HEK293T (cell line): ENCODE measurements around the gene PHYKPL.
A peak's percentile ranks its signal among the peaks of the same experiment; 100 is the strongest.

Experiments used
- ARNT ChIP-seq: fragments of 450-650 bp; IDR thresholded peaks from 2 replicates; pipeline ENCODE4 v1.6.1; 2017; ENCODE audit warnings: mild to moderate bottlenecking
- BHLHE40 ChIP-seq: fragments of 450-650 bp; IDR thresholded peaks from 2 replicates; pipeline ENCODE4 v1.6.1; 2016; ENCODE audit warnings: mild to moderate bottlenecking, moderate library complexity, borderline replicate concordance
- CTBP1 ChIP-seq: fragments of 450-650 bp; IDR thresholded peaks from 2 replicates; pipeline ENCODE4 v1.6.1; 2016; ENCODE audit warnings: borderline replicate concordance
- ELF4 ChIP-seq: fragments of 450-650 bp; IDR thresholded peaks from 2 replicates; pipeline ENCODE4 v1.6.1; 2017; ENCODE audit warnings: antibody characterized with exemption
- FOXA1 ChIP-seq: fragments of 450-650 bp; IDR thresholded peaks from 2 replicates; pipeline ENCODE4 v1.6.1; 2016; ENCODE audit warnings: mild to moderate bottlenecking
- HDGF ChIP-seq: fragments of 450-650 bp; IDR thresholded peaks from 2 replicates; pipeline ENCODE4 v1.6.1; 2017; ENCODE audit warnings: antibody characterized with exemption, borderline replicate concordance
- LEF1 ChIP-seq: fragments of 450-650 bp; IDR thresholded peaks from 2 replicates; pipeline ENCODE4 v1.6.1; 2017; ENCODE audit warnings: mild to moderate bottlenecking, borderline replicate concordance
- PKNOX1 ChIP-seq: fragments of 450-650 bp; IDR thresholded peaks from 2 replicates; pipeline ENCODE4 v1.6.1; 2016
- SP1 ChIP-seq: fragments of 450-650 bp; IDR thresholded peaks from 2 replicates; pipeline ENCODE4 v1.6.1; 2017
- SUZ12 ChIP-seq: fragments of 450-650 bp; IDR thresholded peaks from 2 replicates; pipeline ENCODE4 v1.6.1; 2016; ENCODE audit warnings: mild to moderate bottlenecking
- TARDBP ChIP-seq: fragments of 450-650 bp; IDR thresholded peaks from 2 replicates; pipeline ENCODE4 v1.6.1; 2016

- TF ChIP-seq ARNT (peak; percentile 61), SUZ12 (no peak), SP1 (no peak), PKNOX1 (peak; percentile 100), TARDBP (no peak), BHLHE40 (no peak), CTBP1 (peak; percentile 72; the same call in 1 of the 2 replicates), LEF1 (peak; percentile 87; the same call in 1 of the 2 replicates), ELF4 (peak; percentile 99), FOXA1 (no peak), HDGF (no peak)
Measured at GRCh38 chr5:178204182-178204934, 28.2 kb downstream of the PHYKPL start, which contains the start of gene HNRNPAB.
